Measurements from ENCODE around the gene MTERF4. TPM values are rescaled to one million over a fixed set of nuclear protein-coding genes. Genes with fewer than 3 reads are reported as not detected.
A peak's percentile ranks its signal among the peaks of the same experiment; 100 is the strongest.

The MTERF4 gene
- total RNA-seq, 6 donors from 2014 or later: 22.3 to 54.4 (median 25.4) TPM

GRCh38 chr2:241132538-241133435, 30.7 kb upstream of the MTERF4 start:
- ATAC-seq (ENCODE audit: low FRiP score in 2 of 2) (no peak), DNase-seq (no peak)
- WGBS, 2 donors: 94% methylated on average over 14 of the region's 14 CpGs
- H3K27ac ChIP-seq: no peak overlapping the region
- peaks cover 0 to 15% (median 4%) of the 10 kb centered on the region in 4 donors for H3K36me3 ChIP-seq
- H3K27me3 ChIP-seq: no peaks in the 10 kb centered on the region
- H3K4me1 ChIP-seq: no peaks in the 10 kb centered on the region
- no peak overlapping the region for H3K4me3 ChIP-seq
- TF ChIP-seq CTCF (IDR thresholded peaks at IDR 0.05) (no peak), POLR2AphosphoS5 (IDR thresholded peaks at IDR 0.05) (no peak), POLR2A (IDR thresholded peaks at IDR 0.05) (no peak)
- H3K9me3 ChIP-seq: no peaks in the 10 kb centered on the region

GRCh38 chr2:241131531-241131930, 29.4 kb upstream of the MTERF4 start:
- ATAC-seq (ENCODE audit: low FRiP score in 2 of 2): no peak
- no peaks in the 10 kb centered on the region for H3K27me3 ChIP-seq
- no peak for DNase-seq
- H3K4me3 ChIP-seq: no peak overlapping the region
- H3K27ac ChIP-seq: no peak overlapping the region
- TF ChIP-seq CTCF (IDR thresholded peaks at IDR 0.05): no peak
- TF ChIP-seq POLR2A (IDR thresholded peaks at IDR 0.05): no peak
- no peaks in the 10 kb centered on the region for H3K4me1 ChIP-seq
- peaks cover 0 to 9% (median 1%) of the 10 kb centered on the region in 4 donors for H3K36me3 ChIP-seq
- 98 to 99% methylated on average over 7 of the region's 7 CpGs for WGBS, 2 donors
- H3K9me3 ChIP-seq: no peaks in the 10 kb centered on the region

- WGBS, 2 donors: 89 to 90% methylated on average over 8 to 16 of the region's 16 CpGs
- TF ChIP-seq POLR2AphosphoS5 (IDR thresholded peaks at IDR 0.05) (no peak), CTCF (IDR thresholded peaks at IDR 0.05) (no peak), EP300 (IDR thresholded peaks at IDR 0.05) (no peak), POLR2A (IDR thresholded peaks at IDR 0.05) (no peak)
- H3K27ac ChIP-seq: no peak overlapping the region
- no peak overlapping the region for H3K4me3 ChIP-seq
- H3K27me3 ChIP-seq: no peaks in the 10 kb centered on the region
- no peak for ATAC-seq (ENCODE audit: low FRiP score in 2 of 2)
- no peaks in the 10 kb centered on the region for H3K4me1 ChIP-seq
- H3K9me3 ChIP-seq: no peaks in the 10 kb centered on the region
- peaks cover 0 to 7% (median 0%) of the 10 kb centered on the region in 4 donors for H3K36me3 ChIP-seq
- DNase-seq: peak in 1 of 2 donors; percentile 66
These were observed 28.2 kb upstream of the MTERF4 start for GRCh38 chr2:241130316-241130715.

- TF ChIP-seq POLR2AphosphoS5 (IDR thresholded peaks at IDR 0.05) (no peak), CTCF (IDR thresholded peaks at IDR 0.05) (no peak), EP300 (IDR thresholded peaks at IDR 0.05) (no peak), POLR2A (IDR thresholded peaks at IDR 0.05) (no peak)
- DNase-seq: no peak
- Histone ChIP-seq H3K4me1 (no peaks in the 10 kb centered on the region), H3K27me3 (no peaks in the 10 kb centered on the region), H3K36me3 (peaks cover 0 to 7% (median 0%) of the 10 kb centered on the region in 4 donors), H3K9me3 (no peaks in the 10 kb centered on the region), H3K4me3 (no peak overlapping the region), H3K27ac (no peak overlapping the region)
- 73 to 86% methylated on average over 8 to 12 of the region's 12 CpGs for WGBS, 2 donors
- ATAC-seq (ENCODE audit: low FRiP score in 2 of 2): no peak
These were observed 27.2 kb upstream of the MTERF4 start for GRCh38 chr2:241129086-241129871.
